ENCODE results near the gene MAGEA6.
"Not testable (repeated sequence)": the region's sequence is repeated elsewhere in the genome, so short reads cannot be mapped to it uniquely, and the experiment has no call there.

Gene MAGEA6, protein sequence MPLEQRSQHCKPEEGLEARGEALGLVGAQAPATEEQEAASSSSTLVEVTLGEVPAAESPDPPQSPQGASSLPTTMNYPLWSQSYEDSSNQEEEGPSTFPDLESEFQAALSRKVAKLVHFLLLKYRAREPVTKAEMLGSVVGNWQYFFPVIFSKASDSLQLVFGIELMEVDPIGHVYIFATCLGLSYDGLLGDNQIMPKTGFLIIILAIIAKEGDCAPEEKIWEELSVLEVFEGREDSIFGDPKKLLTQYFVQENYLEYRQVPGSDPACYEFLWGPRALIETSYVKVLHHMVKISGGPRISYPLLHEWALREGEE

GRCh38 chrX:152769549-152770289 lies at the start of gene MAGEA6:
Gene MAGEA6 (minus strand): TSS chrX:152769689. CDS start chrX:152767650, 2,039 bp downstream.
- DNase-seq: not testable (repeated sequence)

DNA sequence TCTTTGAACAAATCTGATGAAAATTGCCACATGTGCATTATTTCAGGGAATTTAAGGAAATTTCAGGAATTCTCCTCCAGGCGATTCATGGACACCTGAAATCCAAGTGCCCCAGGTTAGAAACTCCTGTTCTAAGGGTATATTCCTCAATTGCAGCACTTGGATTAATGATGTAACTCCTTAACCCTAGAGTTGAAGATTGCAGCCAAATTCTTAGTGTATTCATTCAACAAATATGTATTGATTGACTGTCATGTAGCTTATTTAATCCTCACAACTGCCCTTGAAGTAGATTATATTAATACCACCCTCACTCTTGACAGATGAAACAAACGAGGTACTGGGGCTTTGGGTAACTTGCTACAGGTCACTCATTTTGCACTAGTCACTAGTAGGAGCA lies 49.8 kb upstream of the MAGEA6 start:
- DNase-seq: no peak

DNA sequence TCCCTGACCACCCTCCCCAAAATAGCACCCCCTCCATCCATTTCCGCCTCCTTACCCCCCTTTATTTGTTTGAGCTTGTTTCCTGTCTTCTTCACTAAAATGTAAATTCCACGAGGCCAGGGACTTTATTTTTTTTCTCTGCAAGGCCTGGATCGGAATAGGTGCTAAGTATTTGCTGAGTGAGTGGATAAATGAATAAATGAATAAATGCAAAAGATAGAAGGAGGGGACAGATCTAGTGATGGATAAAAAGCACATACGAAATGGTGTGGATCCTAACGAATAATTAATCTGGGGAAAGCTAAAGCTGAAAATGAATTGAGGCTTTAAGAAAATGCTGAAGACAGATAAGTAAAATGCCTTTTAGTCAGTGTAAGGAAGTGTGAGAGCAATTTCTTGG lies 48.9 kb upstream of the MAGEA6 start:
- DNase-seq: no peak

GRCh38 chrX:152817078-152817764 lies 47.7 kb upstream of the MAGEA6 start:
- no peak for DNase-seq

DNA sequence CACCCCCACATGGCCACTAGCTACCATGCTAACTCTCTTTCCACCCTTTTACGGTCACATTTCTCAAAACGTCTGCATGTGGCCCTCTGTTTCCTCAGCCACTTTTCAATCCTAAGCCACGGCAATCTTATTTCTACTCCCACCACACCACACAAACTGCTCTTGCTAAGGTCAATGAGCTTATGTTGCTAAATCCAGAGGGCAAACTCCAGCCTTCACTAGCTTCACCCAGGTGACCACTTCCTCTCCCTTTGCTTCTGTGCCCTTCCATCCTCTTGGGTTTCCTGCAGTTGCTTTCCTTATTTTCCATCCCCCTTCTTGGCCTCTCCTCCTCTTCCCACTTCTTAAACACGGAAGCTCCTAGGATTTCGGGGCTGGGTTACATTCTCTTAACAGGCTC lies 44.6 kb upstream of the MAGEA6 start:
- DNase-seq: no peak

GRCh38 chrX:152813206-152813605 lies 43.7 kb upstream of the MAGEA6 start:
- DNase-seq: no peak

- no peak for DNase-seq
These were observed 40.9 kb upstream of the MAGEA6 start for GRCh38 chrX:152810403-152810802.

- DNase-seq: no peak
These were observed 36.5 kb upstream of the MAGEA6 start for GRCh38 chrX:152806035-152806434.

DNA sequence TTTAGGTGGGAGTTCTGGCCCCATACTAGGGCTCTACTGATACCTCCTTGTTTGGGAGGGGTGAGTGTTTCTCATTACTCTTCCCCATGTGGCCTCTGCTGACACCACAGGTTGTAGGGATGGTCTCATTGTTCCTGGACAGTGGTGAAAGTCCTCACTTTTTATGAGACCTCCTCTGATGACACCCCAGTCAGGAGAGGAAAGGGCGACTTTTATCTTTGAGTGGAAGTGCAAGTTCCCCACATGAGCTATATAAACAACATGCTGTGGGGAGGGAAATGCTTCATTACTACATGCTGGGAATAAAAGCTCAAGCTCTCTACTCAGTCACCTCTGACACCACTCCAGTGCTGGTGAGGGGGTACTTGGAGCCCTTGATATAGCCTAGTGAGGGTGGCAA lies 29.5 kb upstream of the MAGEA6 start:
- DNase-seq: no peak

DNA sequence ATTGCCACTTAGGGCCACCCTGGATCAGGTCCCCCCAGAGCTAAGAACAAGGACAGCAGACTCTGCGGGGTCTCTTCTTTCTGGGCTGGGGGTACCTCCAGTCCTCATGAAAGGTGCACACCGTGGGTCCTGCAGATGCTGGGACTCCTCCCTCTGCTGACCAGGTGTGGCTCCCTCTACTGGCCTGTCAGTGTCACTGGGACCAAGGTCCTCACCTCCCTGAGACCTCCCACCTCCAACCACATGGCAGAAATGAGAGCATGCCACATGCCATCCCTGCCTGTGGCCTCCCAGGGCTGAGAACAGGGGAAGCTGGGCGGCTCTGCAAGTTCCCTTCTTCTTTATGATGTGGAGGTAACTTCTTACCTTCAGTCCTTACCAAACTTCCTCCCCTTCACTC lies 17.6 kb upstream of the MAGEA6 start:
- DNase-seq: not testable (repeated sequence)

DNA sequence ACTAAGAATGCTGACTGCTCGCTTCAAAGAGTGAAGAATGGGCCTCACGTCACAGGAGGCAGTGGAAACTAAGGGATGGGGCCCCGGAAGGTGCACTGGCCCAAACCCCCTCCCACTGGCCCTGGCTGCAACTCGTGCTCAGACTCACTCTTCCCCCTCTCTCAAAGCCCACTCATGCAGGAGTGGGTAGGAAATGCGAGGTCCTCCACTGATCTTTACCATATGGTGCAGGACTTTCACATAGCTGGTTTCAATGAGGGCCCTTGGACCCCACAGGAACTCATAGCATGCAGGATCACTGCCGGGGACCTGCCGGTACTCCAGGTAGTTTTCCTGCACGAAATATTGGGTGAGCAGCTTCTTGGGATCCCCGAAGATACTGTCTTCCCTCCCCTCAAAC lies 2.9 kb downstream of the MAGEA6 start:
- not testable (repeated sequence) for DNase-seq

- DNase-seq: not testable (repeated sequence)
These were observed 7.9 kb downstream of the MAGEA6 start for GRCh38 chrX:152761582-152761981.

DNA sequence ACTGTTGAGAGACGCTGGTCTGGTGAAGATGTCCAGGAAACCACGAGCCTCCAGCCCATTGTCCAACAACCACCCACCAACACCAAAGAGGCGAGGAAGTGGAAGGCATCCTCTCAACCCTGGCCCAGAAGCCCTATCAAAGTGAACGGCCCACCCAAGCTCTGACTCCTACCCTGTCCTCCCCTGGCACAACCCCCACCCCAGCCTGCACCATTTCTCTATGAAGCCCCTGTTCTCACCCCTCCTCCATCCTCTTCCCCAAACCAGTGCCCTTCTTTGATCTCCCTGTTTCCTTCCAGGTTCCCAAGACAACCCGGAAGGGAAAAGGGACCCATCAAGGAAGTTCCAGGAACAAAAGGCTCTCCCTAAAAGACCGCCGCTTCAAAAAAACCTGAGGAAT lies 9.9 kb downstream of the MAGEA6 start:
- not testable (repeated sequence) for DNase-seq

DNA sequence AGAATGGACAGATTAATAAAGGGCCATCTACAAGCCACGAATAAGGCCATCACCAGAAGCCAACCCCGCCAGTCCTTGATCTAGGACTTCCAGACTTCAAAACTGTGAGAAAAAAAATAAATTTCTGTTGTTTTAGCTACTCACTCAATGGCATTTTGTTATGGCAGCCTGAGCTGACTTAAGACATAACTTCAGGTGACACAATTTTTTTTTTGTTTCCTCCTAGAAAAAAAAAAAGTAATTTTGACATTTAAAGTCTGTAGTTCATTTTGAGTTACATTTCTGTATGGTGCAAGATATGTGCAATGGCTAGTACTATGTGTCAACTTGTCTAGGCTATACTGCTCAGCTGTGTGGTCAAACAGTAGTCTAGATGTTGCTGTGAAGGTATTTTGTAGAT lies 10.6 kb downstream of the MAGEA6 start, which contains the start of gene CSAG3:
Gene CSAG3, plus strand, starts transcription at position 301 of the 400 bp plus-strand sequence.
- not testable (repeated sequence) for DNase-seq

GRCh38 chrX:152754871-152755270 lies 14.6 kb downstream of the MAGEA6 start:
- not testable (repeated sequence) for DNase-seq

DNA sequence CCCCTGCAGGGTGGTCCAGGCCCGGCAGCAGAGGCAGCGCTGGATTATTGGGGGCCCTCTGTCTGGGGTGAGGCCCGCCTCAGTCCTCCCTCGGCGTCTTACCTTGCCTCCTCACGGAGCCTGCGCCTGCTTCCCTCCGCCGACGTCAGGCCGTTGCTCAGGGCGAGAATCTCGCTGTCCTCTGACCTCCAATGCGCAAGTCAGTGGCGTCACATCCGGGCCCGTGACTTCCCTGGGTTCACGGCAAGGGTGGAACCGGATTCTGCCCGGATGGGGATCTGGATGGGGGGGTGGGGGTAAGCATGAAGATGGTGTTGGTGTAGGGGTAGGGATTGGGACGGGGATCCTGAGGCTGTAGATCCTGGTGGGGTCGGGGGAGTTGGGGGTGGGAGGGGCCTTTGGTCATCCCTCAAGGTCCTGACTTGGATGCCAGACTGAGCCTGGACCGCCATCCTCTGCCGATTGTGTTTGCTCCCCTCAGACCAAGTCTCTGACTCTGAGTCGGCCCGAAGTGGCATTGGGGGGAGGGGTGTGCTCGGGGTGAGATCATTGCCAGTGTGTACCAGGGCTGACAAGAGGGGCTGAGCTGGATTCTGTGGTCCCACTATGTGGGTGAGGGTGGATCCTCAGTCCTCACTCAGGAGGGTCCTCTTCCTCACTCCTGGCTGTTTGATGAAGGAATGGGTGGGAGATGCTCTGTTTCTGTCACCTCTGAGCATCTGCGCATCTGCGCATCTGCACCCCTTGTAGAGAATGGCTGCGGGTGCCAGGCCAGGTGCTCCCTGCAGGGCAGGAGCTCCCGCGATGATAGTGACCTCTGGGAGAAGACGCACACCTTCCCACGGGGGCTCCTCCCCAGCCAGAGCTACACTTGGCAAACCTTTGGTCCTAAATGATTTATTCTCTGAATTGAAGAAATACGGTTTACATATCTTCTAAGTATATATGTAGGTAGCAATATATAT lies 15.5 kb downstream of the MAGEA6 start, which contains the start of gene MAGEA2:
Gene MAGEA2, minus strand, starts transcription at position 157 of the 965 bp plus-strand sequence. CDS start 2,479 bp downstream, outside the sequence.
- DNase-seq: not testable (repeated sequence)

DNA sequence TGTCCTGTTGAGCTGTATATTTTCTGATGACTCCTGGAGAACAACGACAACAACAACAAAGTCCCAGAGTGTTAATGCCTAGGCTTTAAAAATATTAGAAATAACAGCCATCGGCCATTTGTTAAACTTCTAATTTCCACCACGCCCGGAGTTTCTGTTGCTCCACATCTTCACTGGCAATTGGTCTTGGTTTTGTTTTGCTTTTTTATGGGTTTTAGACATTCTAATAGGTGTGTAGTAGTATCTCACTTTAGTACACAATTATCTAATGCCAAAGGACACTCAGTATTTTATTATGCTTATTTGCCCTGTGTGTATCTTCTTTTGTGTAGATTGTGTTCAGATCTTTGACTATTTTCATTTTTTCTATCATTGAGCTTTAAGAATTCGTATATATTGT lies 30.9 kb downstream of the MAGEA6 start:
- no peak for DNase-seq

GRCh38 chrX:152736528-152736927 lies 33.0 kb downstream of the MAGEA6 start:
- DNase-seq: not testable (repeated sequence)

DNA sequence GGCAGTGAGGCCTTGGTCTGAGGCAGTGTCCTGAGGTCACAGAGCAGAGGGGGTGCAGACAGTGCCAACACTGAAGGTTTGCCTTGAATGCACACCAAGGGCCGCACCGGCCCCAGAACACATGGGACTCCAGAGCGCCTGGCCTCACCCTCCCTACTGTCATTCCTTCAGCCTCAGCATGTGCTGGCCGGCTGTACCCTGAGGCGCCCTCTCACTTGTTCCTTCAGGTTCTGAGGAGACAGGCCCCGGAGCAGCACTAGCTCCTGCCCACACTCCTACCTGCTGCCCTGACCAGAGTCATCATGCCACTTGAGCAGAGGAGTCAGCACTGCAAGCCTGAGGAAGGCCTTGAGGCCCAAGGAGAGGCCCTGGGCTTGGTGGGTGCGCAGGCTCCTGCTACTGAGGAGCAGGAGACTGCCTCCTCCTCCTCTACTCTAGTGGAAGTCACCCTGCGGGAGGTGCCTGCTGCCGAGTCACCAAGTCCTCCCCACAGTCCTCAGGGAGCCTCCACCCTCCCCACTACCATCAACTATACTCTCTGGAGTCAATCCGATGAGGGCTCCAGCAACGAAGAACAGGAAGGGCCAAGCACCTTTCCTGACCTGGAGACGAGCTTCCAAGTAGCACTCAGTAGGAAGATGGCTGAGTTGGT lies 33.5 kb downstream of the MAGEA6 start:
- DNase-seq: no peak

DNA sequence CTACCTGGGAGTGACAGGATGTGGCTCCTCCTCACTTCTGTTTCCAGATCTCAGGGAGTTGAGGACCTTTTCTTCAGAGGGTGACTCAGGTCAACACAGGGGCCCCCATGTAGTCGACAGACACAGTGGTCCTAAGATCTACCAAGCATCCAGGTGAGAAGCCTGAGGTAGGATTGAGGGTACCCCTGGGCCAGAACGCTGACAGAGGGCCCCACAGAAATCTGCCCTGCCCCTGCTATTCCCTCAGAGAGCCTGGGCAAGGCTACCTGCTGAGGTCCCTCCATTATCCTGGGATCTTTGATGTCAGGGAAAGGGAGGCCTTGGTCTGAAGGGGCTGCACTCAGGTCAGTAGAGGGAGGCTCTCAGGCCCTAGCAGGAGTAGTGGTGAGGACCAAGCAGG lies 34.4 kb downstream of the MAGEA6 start:
- no peak for DNase-seq

DNA sequence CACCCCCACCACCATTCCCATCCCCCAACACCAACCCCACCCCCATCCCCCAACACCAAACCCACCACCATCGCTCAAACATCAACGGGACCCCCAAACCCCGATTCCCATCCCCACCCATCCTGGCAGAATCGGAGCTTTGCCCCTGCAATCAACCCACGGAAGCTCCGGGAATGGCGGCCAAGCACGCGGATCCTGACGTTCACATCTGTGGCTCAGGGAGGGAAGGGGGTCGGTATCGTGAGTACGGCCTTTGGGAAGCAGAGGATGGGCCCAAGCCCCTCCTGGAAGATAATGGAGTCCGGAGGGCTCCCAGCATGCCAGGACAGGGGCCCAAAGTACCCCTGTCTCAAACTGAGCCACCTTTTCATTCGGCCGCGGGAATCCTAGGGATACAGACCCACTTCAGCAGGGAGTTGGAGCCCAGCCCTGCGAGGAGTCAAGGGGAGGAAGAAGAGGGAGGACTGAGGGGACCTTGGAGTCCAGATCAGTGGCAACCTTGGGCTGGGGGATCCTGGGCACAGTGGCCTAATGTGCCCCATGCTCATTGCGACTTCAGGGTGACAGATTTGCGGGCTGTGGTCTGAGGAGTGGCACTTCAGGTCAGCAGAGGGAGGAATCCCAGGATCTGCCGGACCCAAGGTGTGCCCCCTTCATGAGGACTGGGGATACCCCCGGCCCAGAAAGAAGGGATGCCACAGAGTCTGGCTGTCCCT lies 35.2 kb downstream of the MAGEA6 start:
- not testable (repeated sequence) for DNase-seq

Data from activated naive CD4-positive, alpha-beta T cell treated with anti-CD3 and anti-CD28 coated beads, Interleukin-2, amount 50 U/mL, for 16 hours (primary cell).